IPS-NIHi7 (cell line): ENCODE results near the gene USH1C.

Experiments used
- DNase-seq: peaks from one replicate; pipeline ENCODE4 v3.0.0; 2012; ENCODE audit warnings: mixed read lengths; ENCODE audit errors: extremely low spot score

The USH1C gene

GRCh38 chr11:17527628-17527995 lies 16.6 kb downstream of the USH1C start:
- no peak for DNase-seq

GRCh38 chr11:17526931-17527627 lies 17.1 kb downstream of the USH1C start:
- DNase-seq, result peak; percentile 43

DNA sequence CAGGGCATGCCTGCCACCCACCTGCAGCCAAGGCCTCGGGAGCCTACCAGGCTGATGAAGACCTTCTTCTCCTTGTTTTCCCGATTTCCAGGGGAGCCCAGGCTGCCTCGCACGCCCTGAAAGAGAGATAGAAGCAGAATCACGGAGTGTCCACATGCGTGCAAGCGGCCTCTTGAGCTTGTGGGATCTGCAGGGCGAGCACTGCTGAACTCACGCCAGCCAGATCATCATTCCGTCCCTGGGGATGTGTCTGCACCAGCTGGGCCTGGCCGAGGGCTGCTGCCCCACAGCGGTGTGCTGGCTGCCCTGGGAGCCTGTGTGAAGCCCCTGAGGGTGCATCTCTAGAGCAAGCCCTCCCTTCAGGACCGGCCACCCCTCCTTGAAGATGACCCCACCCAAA lies 17.9 kb downstream of the USH1C start:
- no peak for DNase-seq

DNA sequence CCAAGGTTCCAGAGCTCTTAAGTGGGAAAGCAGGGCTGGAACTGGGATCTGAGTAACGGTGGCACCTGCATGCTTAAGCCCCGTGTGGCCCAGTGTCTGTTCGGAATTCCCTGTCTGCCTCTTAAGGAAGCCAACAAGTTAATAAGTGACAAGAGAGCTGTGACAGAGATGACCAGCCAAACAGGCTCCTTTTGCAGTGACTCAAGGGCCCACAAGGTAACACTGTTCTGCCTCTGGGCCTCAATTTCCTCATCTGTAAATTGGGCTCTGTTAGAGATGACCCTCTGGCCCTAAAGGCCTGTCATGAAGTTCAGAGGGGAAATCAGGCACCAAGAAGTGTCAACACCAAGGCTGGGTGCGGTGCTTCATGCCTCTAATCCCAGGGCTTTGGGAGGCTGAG lies 18.6 kb downstream of the USH1C start:
- no peak for DNase-seq

- no peak for DNase-seq
Measured at GRCh38 chr11:17524221-17524620, 20.0 kb downstream of the USH1C start.

DNA sequence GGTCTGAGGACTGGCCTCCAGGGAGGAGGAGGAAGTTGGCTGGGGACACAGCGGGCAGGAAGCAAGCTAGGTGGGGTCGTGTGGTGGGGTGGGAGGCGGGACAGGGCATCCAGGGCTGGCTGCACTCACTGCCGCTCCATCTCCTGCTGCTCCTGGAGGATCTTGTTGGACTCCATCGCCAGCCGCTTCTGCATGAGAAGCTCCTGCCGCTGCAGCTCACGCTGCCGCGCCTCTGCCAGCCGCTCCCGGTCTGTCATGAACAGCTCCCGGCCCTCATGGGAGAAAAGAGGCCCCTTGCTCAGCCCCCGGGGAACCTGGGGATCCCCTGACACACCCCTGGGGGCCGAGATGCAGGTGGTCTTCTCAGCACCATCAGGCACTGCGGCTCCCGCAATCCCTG lies 21.6 kb downstream of the USH1C start:
- no peak for DNase-seq

GRCh38 chr11:17521106-17521900 lies 22.9 kb downstream of the USH1C start:
- DNase-seq, result no peak

DNA sequence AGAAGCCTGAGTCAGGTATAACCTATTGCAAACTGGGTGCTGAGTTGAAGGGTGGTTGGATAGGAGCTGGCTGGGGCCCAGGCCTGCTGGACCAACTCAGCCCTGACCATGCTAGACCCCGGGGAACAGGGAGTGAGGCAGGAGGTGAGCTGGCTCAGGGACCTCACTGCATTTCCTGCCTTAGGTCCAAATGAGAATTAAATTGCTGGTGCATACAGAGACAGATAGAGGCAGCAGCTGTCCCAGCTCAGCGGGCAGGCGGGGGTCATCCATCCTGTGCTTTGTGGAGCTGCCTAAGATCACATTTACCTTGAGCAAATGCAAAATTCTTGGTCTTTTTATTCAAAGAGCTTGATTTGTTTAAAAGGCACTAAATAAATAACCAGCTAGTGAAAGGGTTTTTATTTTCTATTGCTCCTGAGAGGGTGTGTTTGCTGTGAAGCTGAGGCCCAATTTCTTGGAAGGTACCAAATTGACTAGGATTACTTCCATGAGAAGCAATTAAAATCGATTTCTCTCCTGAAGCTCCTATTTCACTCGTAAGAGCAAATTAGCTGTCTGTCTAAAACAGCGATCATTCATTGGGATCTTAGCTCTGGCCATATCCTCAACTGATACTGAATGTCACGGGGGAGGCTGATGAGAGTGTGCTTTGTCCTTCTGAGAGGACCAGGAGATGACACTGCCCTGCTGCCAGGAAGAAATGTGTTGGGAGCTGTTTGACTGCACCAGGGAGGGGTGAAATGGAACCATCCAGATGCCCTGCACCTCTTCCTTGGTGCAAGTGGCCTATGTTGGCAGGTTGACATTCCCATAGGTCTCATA lies 24.9 kb downstream of the USH1C start:
- peak; percentile 41 for DNase-seq

GRCh38 chr11:17518366-17518765 lies 25.9 kb downstream of the USH1C start:
- no peak for DNase-seq

GRCh38 chr11:17517186-17517585 lies 27.0 kb downstream of the USH1C start:
- no peak for DNase-seq

DNA sequence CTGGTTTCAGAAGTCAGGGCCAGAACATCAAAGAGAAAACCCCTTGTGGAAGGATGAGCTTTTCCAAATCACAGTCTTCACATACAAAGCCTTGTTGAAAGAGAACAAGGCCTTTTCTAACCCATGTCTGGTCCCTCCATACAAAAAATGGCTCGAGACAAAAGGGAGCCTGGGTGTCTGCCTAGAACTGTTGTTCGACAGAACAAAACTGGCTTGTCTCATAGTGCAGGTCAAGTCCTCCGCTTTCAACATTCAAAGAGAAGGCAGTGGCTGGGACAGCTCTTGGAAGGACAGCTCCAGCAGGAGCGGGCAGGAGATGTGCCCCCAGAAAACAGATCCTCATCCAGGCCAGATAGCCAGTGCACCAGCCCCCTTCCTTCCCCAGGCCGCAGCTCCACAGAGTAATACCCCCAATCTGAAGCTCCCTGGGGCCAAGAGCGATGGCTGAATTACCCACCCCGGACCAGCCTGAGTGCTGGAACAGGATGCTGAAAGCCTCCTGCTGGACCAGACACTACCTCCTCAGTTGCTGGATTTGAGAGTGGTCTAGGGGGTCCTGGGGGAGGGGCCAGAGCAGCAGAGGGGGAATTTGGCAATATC lies 27.6 kb downstream of the USH1C start:
- DNase-seq, result no peak

- no peak for DNase-seq
Measured at GRCh38 chr11:17515443-17516176, 28.6 kb downstream of the USH1C start.

DNA sequence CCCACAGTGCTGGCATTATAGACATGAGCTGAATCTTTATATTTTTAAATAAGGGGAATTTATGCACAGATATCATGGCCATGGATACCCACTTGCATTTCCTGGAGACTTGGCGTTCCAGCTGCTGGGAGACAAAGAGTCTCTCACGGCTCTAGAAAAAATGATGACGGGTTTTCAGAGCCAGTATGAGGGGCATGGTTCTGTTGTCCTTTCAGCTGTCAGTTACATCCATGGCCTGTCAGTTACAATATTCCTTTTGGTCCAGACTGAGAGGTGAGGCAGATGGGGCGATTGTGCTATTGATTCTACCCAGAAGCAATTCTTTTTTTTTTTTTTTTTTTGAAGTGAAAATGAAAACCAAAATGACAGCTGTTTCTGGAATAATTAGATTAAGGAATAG lies 29.7 kb downstream of the USH1C start:
- DNase-seq, result no peak

GRCh38 chr11:17513853-17514252 lies 30.4 kb downstream of the USH1C start:
- no peak for DNase-seq

- no peak for DNase-seq
Measured at GRCh38 chr11:17512101-17512500, 32.1 kb downstream of the USH1C start.

- DNase-seq, result no peak
Measured at GRCh38 chr11:17511571-17511970, 32.6 kb downstream of the USH1C start.

GRCh38 chr11:17510507-17511206 lies 33.6 kb downstream of the USH1C start:
- no peak for DNase-seq

- no peak for DNase-seq
Measured at GRCh38 chr11:17508791-17509190, 35.4 kb downstream of the USH1C start.

DNA sequence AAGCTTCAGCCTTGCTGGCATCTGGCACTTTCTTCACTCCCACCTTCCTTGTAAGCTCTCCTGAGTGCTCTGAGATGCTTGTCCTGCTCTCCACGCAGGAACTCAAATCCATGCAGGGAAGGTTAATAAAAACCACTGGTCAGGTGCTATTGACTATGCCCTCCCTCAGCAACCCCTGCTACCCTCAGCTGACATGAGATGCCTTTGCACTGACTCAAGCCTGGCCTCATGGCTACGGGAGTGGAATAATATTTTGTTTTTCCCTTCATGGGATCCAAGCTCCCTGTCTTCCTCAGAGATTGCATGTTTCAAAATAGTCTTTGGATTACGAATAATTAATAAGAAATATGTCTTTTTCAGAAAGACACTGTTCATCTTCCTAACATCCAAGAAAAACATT lies 35.9 kb downstream of the USH1C start:
- DNase-seq, result no peak

- no peak for DNase-seq
Measured at GRCh38 chr11:17507773-17508172, 36.4 kb downstream of the USH1C start.

DNA sequence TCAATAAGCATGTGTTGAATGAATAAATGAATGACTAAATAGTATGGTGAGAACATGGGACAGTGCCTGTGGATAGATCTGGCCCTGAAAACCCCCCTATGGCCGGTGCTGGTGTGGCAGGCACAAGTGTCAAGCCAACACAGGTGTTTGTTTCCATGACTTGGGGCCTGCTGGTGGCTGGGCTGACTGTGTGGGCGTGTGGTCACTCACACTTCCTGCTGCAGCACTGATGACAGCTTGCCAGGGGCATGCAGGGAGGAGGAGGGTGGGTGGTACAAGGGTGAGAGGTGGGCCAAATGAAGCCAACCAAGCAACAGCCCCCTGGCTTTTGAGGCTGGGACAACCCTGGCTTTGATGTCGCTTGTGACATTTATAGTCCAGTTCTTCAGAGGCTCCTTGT lies 37.3 kb downstream of the USH1C start:
- DNase-seq, result peak; percentile 32
